ENCODE results near the gene KRT15. TPM values are rescaled to one million over a fixed set of nuclear protein-coding genes. Genes with fewer than 3 reads are reported as not detected.

KRT15 gene
- total RNA-seq, 1 experiment from 2014 or later, result not detected

GRCh38 chr17:41467561-41467960 is 51.1 kb downstream of the KRT15 start:
- Histone ChIP-seq H3K27me3 (ENCODE audit: low read length) (no peaks in the 10 kb centered on the region), H4K20me1 (ENCODE audit: insufficient read depth, low read depth, low read length) (no peaks in the 10 kb centered on the region), H3K9me3 (ENCODE audit: low read length) (no peaks in the 10 kb centered on the region), H3K27ac (ENCODE audit: low read length) (no peak overlapping the region), H3K9ac (ENCODE audit: low read length) (no peak overlapping the region), H2AFZ (ENCODE audit: low read length) (no peak overlapping the region), H3K4me3 (ENCODE audit: low read length) (no peak overlapping the region), H3K9me2 (replicated peaks; ENCODE audit: insufficient read depth, low read length) (no peaks in the 10 kb centered on the region), H3K36me3 (ENCODE audit: insufficient read depth, low read length) (no peaks in the 10 kb centered on the region), H3K4me1 (ENCODE audit: low read length) (no peaks in the 10 kb centered on the region), H3K79me2 (ENCODE audit: low read length) (no peaks in the 10 kb centered on the region), H3K4me2 (ENCODE audit: low read depth, low read length, poor library complexity, severe bottlenecking) (no peak overlapping the region)
- no peak for DNase-seq

- Histone ChIP-seq H4K20me1 (ENCODE audit: insufficient read depth, low read depth, low read length) (no peaks in the 10 kb centered on the region), H2AFZ (ENCODE audit: low read length) (no peak within 1 kb of the TSS)
Observed at GRCh38 chr17:41466988-41467387, 51.7 kb downstream of the KRT15 start, which contains the start of gene KRT32. Gene KRT32, minus strand, starts transcription at chr17:41467386. Its CDS starts 61 bp downstream, at chr17:41467325.

GRCh38 chr17:41464682-41465081 is 54.0 kb downstream of the KRT15 start:
- no peaks in the 10 kb centered on the region for H3K4me1 ChIP-seq (ENCODE audit: low read length)
- no peak overlapping the region for H3K4me2 ChIP-seq (ENCODE audit: low read depth, low read length, poor library complexity, severe bottlenecking)
- no peaks in the 10 kb centered on the region for H3K36me3 ChIP-seq (ENCODE audit: insufficient read depth, low read length)
- no peak overlapping the region for H2AFZ ChIP-seq (ENCODE audit: low read length)
- no peak overlapping the region for H3K9ac ChIP-seq (ENCODE audit: low read length)
- H3K27ac ChIP-seq (ENCODE audit: low read length), result no peak overlapping the region
- H4K20me1 ChIP-seq (ENCODE audit: insufficient read depth, low read depth, low read length), result no peaks in the 10 kb centered on the region
- H3K27me3 ChIP-seq (ENCODE audit: low read length), result no peaks in the 10 kb centered on the region
- no peak for DNase-seq
- no peak overlapping the region for H3K4me3 ChIP-seq (ENCODE audit: low read length)
- H3K9me3 ChIP-seq (ENCODE audit: low read length), result no peaks in the 10 kb centered on the region
- no peaks in the 10 kb centered on the region for H3K9me2 ChIP-seq (replicated peaks; ENCODE audit: insufficient read depth, low read length)
- H3K79me2 ChIP-seq (ENCODE audit: low read length), result no peaks in the 10 kb centered on the region

More at GRCh38 chr17:41466988-41467387, 51.7 kb downstream of the KRT15 start, which contains the start of gene KRT32:
- H3K4me1 ChIP-seq (ENCODE audit: low read length), result no peaks in the 10 kb centered on the region
- no peak within 1 kb of the TSS for H3K9ac ChIP-seq (ENCODE audit: low read length)
- no peak within 1 kb of the TSS for H3K4me3 ChIP-seq (ENCODE audit: low read length)
- no peak within 1 kb of the TSS for H3K4me2 ChIP-seq (ENCODE audit: low read depth, low read length, poor library complexity, severe bottlenecking)
- DNase-seq, result no peak
- H3K27me3 ChIP-seq (ENCODE audit: low read length), result no peaks in the 10 kb centered on the region
- H3K79me2 ChIP-seq (ENCODE audit: low read length), result no peaks in the 10 kb centered on the region
- no peaks in the 10 kb centered on the region for H3K9me2 ChIP-seq (replicated peaks; ENCODE audit: insufficient read depth, low read length)
- H3K27ac ChIP-seq (ENCODE audit: low read length), result no peak within 1 kb of the TSS
- no peaks in the 10 kb centered on the region for H3K36me3 ChIP-seq (ENCODE audit: insufficient read depth, low read length)
- H3K9me3 ChIP-seq (ENCODE audit: low read length), result no peaks in the 10 kb centered on the region

GRCh38 chr17:41464173-41464572 is 54.5 kb downstream of the KRT15 start:
- H3K9me2 ChIP-seq (replicated peaks; ENCODE audit: insufficient read depth, low read length), result no peaks in the 10 kb centered on the region
- H3K4me2 ChIP-seq (ENCODE audit: low read depth, low read length, poor library complexity, severe bottlenecking), result no peak overlapping the region
- H3K79me2 ChIP-seq (ENCODE audit: low read length), result no peaks in the 10 kb centered on the region
- no peaks in the 10 kb centered on the region for H3K9me3 ChIP-seq (ENCODE audit: low read length)
- no peaks in the 10 kb centered on the region for H4K20me1 ChIP-seq (ENCODE audit: insufficient read depth, low read depth, low read length)
- no peaks in the 10 kb centered on the region for H3K27me3 ChIP-seq (ENCODE audit: low read length)
- H3K36me3 ChIP-seq (ENCODE audit: insufficient read depth, low read length), result no peaks in the 10 kb centered on the region
- no peak for DNase-seq
- H3K4me3 ChIP-seq (ENCODE audit: low read length), result no peak overlapping the region
- no peak overlapping the region for H3K27ac ChIP-seq (ENCODE audit: low read length)
- H3K4me1 ChIP-seq (ENCODE audit: low read length), result no peaks in the 10 kb centered on the region
- no peak overlapping the region for H3K9ac ChIP-seq (ENCODE audit: low read length)
- no peak overlapping the region for H2AFZ ChIP-seq (ENCODE audit: low read length)

- Histone ChIP-seq H3K79me2 (ENCODE audit: low read length) (no peaks in the 10 kb centered on the region), H4K20me1 (ENCODE audit: insufficient read depth, low read depth, low read length) (no peaks in the 10 kb centered on the region), H3K36me3 (ENCODE audit: insufficient read depth, low read length) (no peaks in the 10 kb centered on the region), H3K27ac (ENCODE audit: low read length) (no peak overlapping the region), H3K4me2 (ENCODE audit: low read depth, low read length, poor library complexity, severe bottlenecking) (no peak overlapping the region), H3K9me3 (ENCODE audit: low read length) (no peaks in the 10 kb centered on the region), H3K9me2 (replicated peaks; ENCODE audit: insufficient read depth, low read length) (no peaks in the 10 kb centered on the region), H3K4me1 (ENCODE audit: low read length) (no peaks in the 10 kb centered on the region), H3K4me3 (ENCODE audit: low read length) (no peak overlapping the region), H3K27me3 (ENCODE audit: low read length) (no peaks in the 10 kb centered on the region), H2AFZ (ENCODE audit: low read length) (no peak overlapping the region), H3K9ac (ENCODE audit: low read length) (no peak overlapping the region)
- no peak for DNase-seq
Observed at GRCh38 chr17:41463746-41464145, 54.9 kb downstream of the KRT15 start.

Small RNA genes within 50 kb of the gene (small RNA-seq; reads per million reads assigned to genes)
- gene RNU2-32P, result 6.4 reads per million, percentile 85 among the genes with 10 or more reads in this experiment

Other genes with a start within 250 kb of the KRT15 start
- gene KRTAP9-7, start 243.2 kb downstream of the KRT15 start, total RNA-seq (2014; rRNA removed; shearing (Covaris generic); ENCODE audit: low replicate concordance), result not detected in 2 replicates
- not detected in 2 replicates for gene KRTAP29-1, start 216.0 kb downstream of the KRT15 start, total RNA-seq (2014; rRNA removed; shearing (Covaris generic); ENCODE audit: low replicate concordance)
- not detected in 2 replicates for gene KRTAP16-1, start 209.6 kb downstream of the KRT15 start, total RNA-seq (2014; rRNA removed; shearing (Covaris generic); ENCODE audit: low replicate concordance)
- 1.6 TPM in 1 of 2 replicates, not detected in the other for gene KRTAP17-1, start 203.2 kb downstream of the KRT15 start, total RNA-seq (2014; rRNA removed; shearing (Covaris generic); ENCODE audit: low replicate concordance)
- gene KRT33A, start 168.1 kb downstream of the KRT15 start, total RNA-seq (2014; rRNA removed; shearing (Covaris generic); ENCODE audit: low replicate concordance), result not detected in 2 replicates
- gene KRT33B, start 149.1 kb downstream of the KRT15 start, total RNA-seq (2014; rRNA removed; shearing (Covaris generic); ENCODE audit: low replicate concordance), result not detected in 2 replicates
- not detected in 2 replicates for gene KRT34, start 136.6 kb downstream of the KRT15 start, total RNA-seq (2014; rRNA removed; shearing (Covaris generic); ENCODE audit: low replicate concordance)
- not detected in 2 replicates for gene KRT31, start 121.3 kb downstream of the KRT15 start, total RNA-seq (2014; rRNA removed; shearing (Covaris generic); ENCODE audit: low replicate concordance)
- gene KRT37, start 94.3 kb downstream of the KRT15 start, total RNA-seq (2014; rRNA removed; shearing (Covaris generic); ENCODE audit: low replicate concordance), result not detected in 2 replicates
- gene KRT38, start 77.9 kb downstream of the KRT15 start, total RNA-seq (2014; rRNA removed; shearing (Covaris generic); ENCODE audit: low replicate concordance), result not detected in 2 replicates
- gene KRT32, start 51.5 kb downstream of the KRT15 start, total RNA-seq (2014; rRNA removed; shearing (Covaris generic); ENCODE audit: low replicate concordance), result not detected in 2 replicates
- not detected in 2 replicates for gene KRT35, start 37.7 kb downstream of the KRT15 start, total RNA-seq (2014; rRNA removed; shearing (Covaris generic); ENCODE audit: low replicate concordance)
- not detected in 2 replicates for gene KRT36, start 29.0 kb downstream of the KRT15 start, total RNA-seq (2014; rRNA removed; shearing (Covaris generic); ENCODE audit: low replicate concordance)
- not detected in 2 replicates for gene KRT13, start 13.3 kb downstream of the KRT15 start, total RNA-seq (2014; rRNA removed; shearing (Covaris generic); ENCODE audit: low replicate concordance)
- not detected in 2 replicates for gene KRT19, start 9.4 kb upstream of the KRT15 start, total RNA-seq (2014; rRNA removed; shearing (Covaris generic); ENCODE audit: low replicate concordance)
- gene KRT9, start 53.2 kb upstream of the KRT15 start, total RNA-seq (2014; rRNA removed; shearing (Covaris generic); ENCODE audit: low replicate concordance), result not detected in 2 replicates
- not detected in 2 replicates for gene KRT14, start 68.0 kb upstream of the KRT15 start, total RNA-seq (2014; rRNA removed; shearing (Covaris generic); ENCODE audit: low replicate concordance)
- not detected in 2 replicates for gene KRT16, start 93.9 kb upstream of the KRT15 start, total RNA-seq (2014; rRNA removed; shearing (Covaris generic); ENCODE audit: low replicate concordance)
- gene KRT17, start 105.7 kb upstream of the KRT15 start, total RNA-seq (2014; rRNA removed; shearing (Covaris generic); ENCODE audit: low replicate concordance), result not detected in 2 replicates
- gene EIF1, start 170.0 kb upstream of the KRT15 start, total RNA-seq (2014; rRNA removed; shearing (Covaris generic); ENCODE audit: low replicate concordance), result 101 and 172 TPM in 2 replicates
- not detected in 2 replicates for gene GAST, start 193.4 kb upstream of the KRT15 start, total RNA-seq (2014; rRNA removed; shearing (Covaris generic); ENCODE audit: low replicate concordance)
- gene HAP1, start 215.8 kb upstream of the KRT15 start, total RNA-seq (2014; rRNA removed; shearing (Covaris generic); ENCODE audit: low replicate concordance), result 0.04 and 0.48 TPM in 2 replicates

Measured in Karpas-422 (cell line).